ENCODE measurements around the gene NFKBIE.

DNA sequence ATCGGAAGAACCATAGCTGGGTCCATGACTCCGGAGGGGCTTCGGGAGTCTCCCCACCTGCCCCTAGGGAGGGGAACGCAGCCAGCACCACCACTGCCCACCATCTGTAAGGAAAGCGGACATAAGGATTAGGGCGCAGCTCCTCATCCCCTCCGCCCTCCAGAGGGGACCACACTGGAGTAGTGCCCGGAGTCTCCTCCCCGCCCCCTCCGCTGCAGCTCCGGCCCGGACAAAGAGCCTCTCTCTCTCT is 8.7 kb downstream of the NFKBIE start:
- TF ChIP-seq EZH2 (IDR thresholded peaks at IDR 0.05), result no peak
- no peak for TF ChIP-seq POLR2AphosphoS5 (IDR thresholded peaks at IDR 0.05; ENCODE audit: borderline replicate concordance, low read depth, low read length)
- TF ChIP-seq FOXP2 (optimal IDR thresholded peaks at IDR 0.05; ENCODE audit: control extremely low read depth, extremely low read length, insufficient read depth), result no peak

Measured in SK-N-MC (cell line).